PC-3 (cell line): ENCODE data around the gene PTPN20. TPM values are rescaled to one million over a fixed set of nuclear protein-coding genes. Genes with fewer than 3 reads are reported as not detected.

Source experiments
- ATAC-seq: fragments of 200-7000 bp; cut with Tn5 transposase; 2 replicates; pipeline ENCODE4 v1.9.1; 2020; ENCODE audit warnings: mild to moderate bottlenecking, moderate library complexity
- BruUV-seq: library from RNA; stranded (reverse); fragments of 400-500 nt; replicated peaks from 2 replicates; lab custom pipeline; 2021; lab: Mats Ljungman, UMichigan
- CTCF ChIA-PET: fragments of 300-600 bp; sonication (Branson Sonifier 250); formaldehyde crosslinking; loops from one replicate; lab custom pipeline; 2022; ENCODE audit warnings: antibody characterized with exemption; lab: Charles Lee
- POLR2A ChIA-PET: fragments of 300-600 bp; sonication (Branson Sonifier 250); formaldehyde crosslinking; loops from one replicate; lab custom pipeline; 2022; ENCODE audit warnings: antibody characterized with exemption; ENCODE audit not compliant: unreplicated experiment; lab: Charles Lee
- DNase-seq: peaks from one replicate; pipeline ENCODE4 v3.0.0-alpha.2; 2015
- H2AFZ ChIP-seq: fragments of 300-600 bp; sonication (generic); 2 replicates; pipeline ENCODE4 v1.6.0; 2016; ENCODE audit warnings: antibody characterized with exemption, low read length
- H3F3A ChIP-seq: fragments of 300-600 bp; sonication (generic); one replicate; pipeline ENCODE4 v1.6.0; 2017; ENCODE audit warnings: antibody characterized with exemption, low read length, control low read depth, mild to moderate bottlenecking; ENCODE audit not compliant: unreplicated experiment
- H3K27ac ChIP-seq: fragments of 300-600 bp; sonication (generic); 2 replicates; pipeline ENCODE4 v1.5.1; 2016; ENCODE audit warnings: mild to moderate bottlenecking, low read length
- H3K27me3 ChIP-seq: fragments of 300-600 bp; sonication (generic); 2 replicates; pipeline ENCODE4 v1.6.1; 2016; ENCODE audit warnings: low read length, mixed read lengths
- H3K36me3 ChIP-seq: fragments of 300-600 bp; sonication (generic); 2 replicates; pipeline ENCODE4 v1.6.1; 2016; ENCODE audit warnings: low read depth, mixed run types, low read length, mixed read lengths
- H3K4me1 ChIP-seq: fragments of 300-600 bp; sonication (generic); 2 replicates; pipeline ENCODE4 v1.5.1; 2016; ENCODE audit warnings: low read length; ENCODE audit not compliant: insufficient read depth
- H3K4me2 ChIP-seq: fragments of 300-600 bp; sonication (generic); 2 replicates; pipeline ENCODE4 v1.6.0; 2016; ENCODE audit warnings: low read length
- H3K4me3 ChIP-seq: fragments of 300-600 bp; sonication (generic); 2 replicates; pipeline ENCODE4 v1.5.1; 2016; ENCODE audit warnings: mild to moderate bottlenecking, low read length, mixed read lengths
- H3K79me2 ChIP-seq: fragments of 300-600 bp; sonication (generic); 2 replicates; pipeline ENCODE4 v1.6.1; 2017; ENCODE audit warnings: low read length, mixed read lengths
- H3K9ac ChIP-seq: fragments of 300-600 bp; sonication (generic); 2 replicates; pipeline ENCODE4 v1.6.0; 2016; ENCODE audit warnings: mild to moderate bottlenecking, low read length
- H3K9me2 ChIP-seq: fragments of 300-600 bp; sonication (generic); replicated peaks from 2 replicates; pipeline ENCODE4 v1.6.1; 2016; ENCODE audit warnings: mixed run types, low read length, mixed read lengths
- H3K9me3 ChIP-seq: fragments of 300-600 bp; sonication (generic); 2 replicates; pipeline ENCODE4 v1.6.1; 2016; ENCODE audit warnings: low read length, mixed read lengths
- H4K20me1 ChIP-seq: fragments of 300-600 bp; sonication (generic); 2 replicates; pipeline ENCODE4 v1.6.1; 2016; ENCODE audit warnings: low read length, mixed read lengths
- CTCF ChIP-seq: fragments of 300-600 bp; sonication (generic); conservative IDR thresholded peaks from 2 replicates; pipeline ENCODE4 v1.5.1; 2017; ENCODE audit warnings: antibody characterized with exemption, low read depth, mild to moderate bottlenecking, low read length
- EZH2 ChIP-seq: fragments of 300-600 bp; sonication (generic); IDR thresholded peaks from one replicate; pipeline ENCODE4 v1.6.1; 2017; ENCODE audit warnings: antibody characterized with exemption, mild to moderate bottlenecking, low read length; ENCODE audit not compliant: unreplicated experiment
- EZH2phosphoT487 ChIP-seq: fragments of 300-600 bp; sonication (generic); IDR thresholded peaks from 2 replicates; pipeline ENCODE4 v1.6.1; 2018; ENCODE audit warnings: mild to moderate bottlenecking, antibody characterized with exemption, low read length, borderline replicate concordance
- intact Hi-C: fragments of 100-400 bp; cut with micrococcal nuclease; formaldehyde crosslinking; loops from 2 replicates; pipeline ENCODE4 v1.9.0; 2023
- total RNA-seq: library from RNA; depleted of rRNA; stranded (reverse); fragments of >200 nt; gene quantifications from 2 replicates; pipeline ENCODE4 v1.2.3, GENCODE V29; 2014

Gene PTPN20
- total RNA-seq, 1 experiment from 2014 or later = 3.6 TPM

- CTCF ChIA-PET = no interaction called here
- ATAC-seq (no peak), DNase-seq (no peak)
- H3K9me2 ChIP-seq = no peaks in the 10 kb centered on the region
- H3K9me3 ChIP-seq = no peaks in the 10 kb centered on the region
- no peaks in the 10 kb centered on the region for H3K27me3 ChIP-seq
- no peak overlapping the region for H2AFZ ChIP-seq
- POLR2A ChIA-PET = no interaction called here
- no peaks in the 10 kb centered on the region for H4K20me1 ChIP-seq
- H3K4me3 ChIP-seq = no peak overlapping the region
- H3K9ac ChIP-seq = no peak overlapping the region
- no peaks in the 10 kb centered on the region for H3K4me1 ChIP-seq
- no peaks in the 10 kb centered on the region for H3F3A ChIP-seq
- H3K79me2 ChIP-seq = no peaks in the 10 kb centered on the region
- intact Hi-C loops = no loop called here
- BruUV-seq = no TSS peak
- TF ChIP-seq CTCF = no peak
- no peaks in the 10 kb centered on the region for H3K36me3 ChIP-seq
- no peak overlapping the region for H3K27ac ChIP-seq
- no peak overlapping the region for H3K4me2 ChIP-seq
These were observed 131.8 kb downstream of the PTPN20 start for GRCh38 chr10:47042780-47043750.

GRCh38 chr10:47043928-47044538 lies 132.8 kb downstream of the PTPN20 start:
- DNase-seq = no peak
- H3K4me1 ChIP-seq = no peaks in the 10 kb centered on the region
- H3K9me2 ChIP-seq = no peaks in the 10 kb centered on the region
- no peak overlapping the region for H3K27ac ChIP-seq
- H3K9me3 ChIP-seq = no peaks in the 10 kb centered on the region
- no peak for ATAC-seq
- no peaks in the 10 kb centered on the region for H4K20me1 ChIP-seq
- ChIA-PET POLR2A (no interaction called here), CTCF (no interaction called here)
- intact Hi-C loops = no loop called here
- no peaks in the 10 kb centered on the region for H3K27me3 ChIP-seq
- H3F3A ChIP-seq = no peaks in the 10 kb centered on the region
- TF ChIP-seq EZH2 = no peak
- no peak for TF ChIP-seq CTCF
- TF ChIP-seq EZH2phosphoT487 = no peak
- no TSS peak for BruUV-seq
- H3K4me2 ChIP-seq = no peak overlapping the region
- H3K36me3 ChIP-seq = no peaks in the 10 kb centered on the region
- no peaks in the 10 kb centered on the region for H3K79me2 ChIP-seq
- H3K4me3 ChIP-seq = no peak overlapping the region
- no peak overlapping the region for H3K9ac ChIP-seq
- no peak overlapping the region for H2AFZ ChIP-seq

- no peak overlapping the region for H3K9ac ChIP-seq
- no peak for ATAC-seq
- no peak overlapping the region for H2AFZ ChIP-seq
- no peaks in the 10 kb centered on the region for H3K79me2 ChIP-seq
- TF ChIP-seq CTCF (no peak), EZH2phosphoT487 (no peak)
- CTCF ChIA-PET = no interaction called here
- no peaks in the 10 kb centered on the region for H4K20me1 ChIP-seq
- H3K27ac ChIP-seq = no peak overlapping the region
- no peaks in the 10 kb centered on the region for H3K27me3 ChIP-seq
- no peaks in the 10 kb centered on the region for H3K4me1 ChIP-seq
- no peaks in the 10 kb centered on the region for H3K36me3 ChIP-seq
- intact Hi-C loops = no loop called here
- no peak overlapping the region for H3K4me2 ChIP-seq
- no peaks in the 10 kb centered on the region for H3F3A ChIP-seq
- no peaks in the 10 kb centered on the region for H3K9me3 ChIP-seq
- H3K9me2 ChIP-seq = no peaks in the 10 kb centered on the region
- POLR2A ChIA-PET = no interaction called here
- BruUV-seq = no TSS peak
- H3K4me3 ChIP-seq = no peak overlapping the region
- DNase-seq = no peak
These were observed 133.5 kb downstream of the PTPN20 start for GRCh38 chr10:47044741-47045140.
